ENCODE data around the gene GNG2.

Gene GNG2

GRCh38 chr14:51860164-51860824, at the start of gene GNG2:
Gene GNG2, plus strand, starts transcription at chr14:51860612. Its CDS starts 90,067 bp downstream, at chr14:51950679.
- peak; percentile 71 to 76 for DNase-seq

DNA sequence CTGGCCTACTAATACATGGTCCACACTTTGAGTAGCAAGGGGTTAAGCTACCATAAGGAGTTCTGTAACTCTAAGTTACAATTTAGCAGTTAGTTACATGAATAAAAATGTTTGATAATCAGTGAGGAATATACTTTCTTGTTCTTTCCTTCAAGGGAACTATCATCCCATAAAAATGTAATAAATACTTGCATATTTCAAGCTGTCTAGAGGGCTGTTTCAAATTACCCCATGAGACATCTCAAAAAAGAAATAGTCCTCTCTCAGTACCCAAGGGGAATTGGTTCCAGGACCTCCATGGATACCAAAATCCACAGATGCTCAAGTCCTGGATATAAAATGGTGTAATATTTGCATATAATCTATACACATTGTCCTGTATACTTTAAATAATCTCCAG, 48.7 kb upstream of the GNG2 start:
- no peak for DNase-seq

DNA sequence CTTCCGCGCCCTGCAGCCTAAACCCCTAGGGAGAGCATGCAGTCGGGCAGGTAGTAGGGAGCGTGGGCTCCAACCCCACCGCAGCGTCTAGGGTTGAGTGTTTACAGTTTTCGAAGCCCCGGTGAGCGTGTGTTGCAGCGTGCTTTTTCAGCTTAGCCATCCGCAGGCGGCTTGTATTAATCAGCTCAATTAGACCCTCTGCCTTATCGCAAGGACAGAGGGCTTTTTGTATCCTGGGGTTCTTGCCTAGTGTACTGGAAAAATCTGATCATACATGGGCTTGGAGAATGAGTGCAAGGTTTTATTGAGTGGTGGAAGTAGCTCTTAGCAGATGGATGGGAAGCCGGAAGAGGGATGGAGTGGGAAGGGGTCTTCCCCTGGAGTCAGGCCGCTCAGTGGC, 44.4 kb upstream of the GNG2 start:
- DNase-seq: no peak

DNA sequence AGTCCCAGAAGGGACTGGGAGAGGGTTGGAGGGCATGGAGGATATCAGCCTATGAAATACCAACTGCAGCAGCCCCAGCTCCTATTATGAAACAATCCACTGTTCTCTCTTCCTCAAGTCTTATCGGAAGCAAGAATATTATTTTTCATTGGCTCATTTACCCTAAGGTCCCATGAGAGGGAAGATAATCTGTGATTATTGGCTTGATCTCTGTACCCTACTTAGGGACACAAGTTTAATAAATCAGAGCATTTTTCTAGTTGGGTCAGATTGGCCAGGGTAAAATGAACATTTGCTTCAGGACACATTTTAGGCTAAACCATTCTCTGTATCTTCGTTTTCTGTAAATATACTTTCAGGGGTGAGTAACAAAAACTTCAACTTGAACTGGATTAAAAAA, 43.1 kb upstream of the GNG2 start:
- no peak for DNase-seq

GRCh38 chr14:51818748-51819380, 41.5 kb upstream of the GNG2 start:
- DNase-seq: no peak

DNA sequence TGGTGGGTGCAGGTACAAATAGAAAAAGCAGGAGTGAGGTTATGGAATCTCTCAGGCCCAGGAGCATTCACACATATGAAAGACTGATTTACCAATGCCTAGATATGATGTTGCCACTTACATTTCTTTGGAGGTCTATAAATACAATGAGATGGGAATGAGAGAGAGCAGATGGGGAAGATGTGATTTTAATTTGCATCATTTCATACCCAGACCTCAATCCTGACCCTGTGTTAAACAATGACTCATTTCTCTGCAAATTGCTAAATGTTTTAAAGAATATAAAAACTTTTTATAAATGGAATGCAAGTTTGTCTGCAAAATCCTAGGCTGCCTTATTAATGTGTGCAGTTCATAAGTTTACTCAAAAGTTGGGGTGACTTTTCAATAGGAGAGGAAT, 38.6 kb upstream of the GNG2 start:
- DNase-seq: no peak

DNA sequence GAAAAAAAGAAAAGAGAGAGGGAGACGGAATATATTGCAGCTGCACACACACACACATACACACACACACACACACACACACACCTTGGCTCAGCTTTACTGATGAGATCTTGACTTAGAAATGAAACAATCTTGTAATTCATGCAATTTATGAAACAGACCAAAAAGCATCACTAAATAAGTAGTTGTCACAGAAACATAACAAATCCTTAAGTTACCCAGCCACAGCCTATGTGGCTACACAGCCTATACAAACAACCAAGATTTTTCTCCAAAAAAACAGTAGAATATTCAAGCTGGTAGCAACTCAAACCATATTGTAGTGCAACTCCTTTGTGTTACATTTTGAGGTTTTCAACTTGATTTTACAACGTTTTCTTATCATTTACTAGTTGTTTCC, 37.9 kb upstream of the GNG2 start:
- DNase-seq: no peak

- DNase-seq: no peak
These were observed 36.7 kb upstream of the GNG2 start for GRCh38 chr14:51823706-51824105.

DNA sequence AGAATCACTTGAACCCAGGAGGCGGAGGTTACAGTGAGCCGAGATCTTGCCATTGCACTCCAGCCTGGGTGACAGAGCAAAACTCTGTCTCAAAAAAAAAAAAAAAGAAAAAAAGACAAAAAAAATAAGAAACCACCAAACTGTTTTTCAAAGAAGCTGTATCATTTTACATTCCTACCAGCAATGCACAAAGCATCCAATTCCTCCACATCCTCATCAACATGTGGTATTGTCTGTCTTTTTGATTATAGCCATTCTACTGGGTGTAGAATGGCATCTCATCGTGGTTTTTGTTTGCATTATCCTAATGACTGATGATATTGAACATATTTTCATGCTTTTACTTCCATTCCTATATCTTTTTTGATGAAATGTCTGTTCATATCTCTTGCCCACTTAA, 36.2 kb upstream of the GNG2 start:
- DNase-seq: no peak

- DNase-seq: no peak
These were observed 34.5 kb upstream of the GNG2 start for GRCh38 chr14:51825926-51826325.

- DNase-seq: peak; percentile 69 to 71
These were observed 32.2 kb upstream of the GNG2 start for GRCh38 chr14:51828017-51828797.

DNA sequence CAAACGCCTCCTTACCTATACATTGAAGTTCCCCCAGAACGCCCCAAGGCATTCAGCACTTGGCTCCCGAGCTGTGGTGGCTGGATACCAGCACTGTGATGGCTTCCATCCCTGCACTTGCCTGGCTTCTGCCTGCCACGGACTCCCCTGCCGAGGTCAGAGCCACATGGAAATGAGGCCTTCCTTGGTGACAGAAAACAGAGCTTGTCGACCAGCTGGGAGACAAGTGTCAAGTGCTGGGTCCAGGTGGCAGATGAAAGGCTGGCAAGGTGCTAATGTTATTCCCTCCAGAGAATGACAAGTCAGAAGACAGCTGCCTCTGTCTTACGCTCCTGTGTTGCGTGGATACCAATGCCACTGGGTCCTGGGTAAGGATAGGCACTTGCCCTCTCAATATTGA, 26.2 kb upstream of the GNG2 start:
- no peak for DNase-seq

GRCh38 chr14:51836417-51836816, 24.0 kb upstream of the GNG2 start:
- DNase-seq: no peak

GRCh38 chr14:51844081-51844881, 16.1 kb upstream of the GNG2 start:
- DNase-seq: no peak

- no peak for DNase-seq
These were observed 14.6 kb upstream of the GNG2 start for GRCh38 chr14:51845811-51846210.

- peak; percentile 85 to 89 for DNase-seq
These were observed 13.6 kb upstream of the GNG2 start for GRCh38 chr14:51846631-51847488.

DNA sequence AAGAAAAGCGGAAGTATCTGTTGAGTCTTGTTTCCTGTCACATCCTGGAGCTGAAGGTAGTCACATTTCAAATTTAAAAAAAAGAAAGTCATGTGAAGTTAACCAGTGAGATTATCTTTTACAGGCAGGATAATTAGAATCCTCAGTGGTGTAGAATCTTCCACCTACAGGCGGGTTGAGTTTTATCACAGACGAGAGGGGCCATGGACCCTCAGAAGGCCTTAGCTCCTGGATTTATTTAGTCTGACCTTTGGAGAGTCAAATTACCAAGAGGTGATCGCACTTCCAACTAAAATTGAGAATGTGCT, 13.0 kb upstream of the GNG2 start:
- DNase-seq: no peak

DNA sequence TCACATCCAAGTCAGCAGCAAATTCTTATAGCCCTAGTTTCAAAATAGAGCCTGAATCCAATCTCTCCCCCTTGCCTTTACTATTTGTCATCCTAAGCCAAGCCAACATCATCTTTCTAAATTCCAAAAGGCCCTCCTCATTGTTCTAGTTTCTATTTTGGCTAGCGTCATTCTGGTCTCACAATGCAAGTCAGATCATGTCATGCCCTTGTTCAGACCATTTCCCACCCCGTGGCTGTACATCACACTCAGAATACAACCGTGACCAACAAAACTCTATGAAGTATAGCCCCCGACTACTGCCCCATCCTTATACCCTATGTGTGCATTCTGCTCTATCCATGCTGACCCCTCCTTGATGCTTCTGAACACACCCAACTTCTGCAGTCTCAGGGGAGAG, 12.3 kb upstream of the GNG2 start:
- DNase-seq: no peak

DNA sequence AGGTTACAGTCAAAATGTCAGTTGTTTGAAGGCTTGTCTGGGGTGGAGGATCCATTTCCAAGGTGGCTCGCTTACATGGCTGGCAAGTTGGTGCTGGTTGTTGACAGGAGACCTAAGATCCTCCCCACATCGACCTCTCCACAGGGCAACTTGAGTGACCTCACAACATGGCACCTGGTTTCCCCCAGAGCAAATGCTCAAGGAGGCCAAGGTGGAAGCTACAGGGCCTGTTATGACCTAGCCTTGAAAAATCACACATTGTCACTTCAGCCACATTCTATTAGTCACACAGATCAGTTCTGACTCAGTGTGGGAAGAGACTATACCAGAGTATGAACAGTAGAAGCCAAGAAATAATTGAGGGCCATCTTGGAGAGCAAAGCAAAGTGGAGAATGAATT, 11.3 kb upstream of the GNG2 start:
- peak in 1 of 2 donors; percentile 16 for DNase-seq

DNA sequence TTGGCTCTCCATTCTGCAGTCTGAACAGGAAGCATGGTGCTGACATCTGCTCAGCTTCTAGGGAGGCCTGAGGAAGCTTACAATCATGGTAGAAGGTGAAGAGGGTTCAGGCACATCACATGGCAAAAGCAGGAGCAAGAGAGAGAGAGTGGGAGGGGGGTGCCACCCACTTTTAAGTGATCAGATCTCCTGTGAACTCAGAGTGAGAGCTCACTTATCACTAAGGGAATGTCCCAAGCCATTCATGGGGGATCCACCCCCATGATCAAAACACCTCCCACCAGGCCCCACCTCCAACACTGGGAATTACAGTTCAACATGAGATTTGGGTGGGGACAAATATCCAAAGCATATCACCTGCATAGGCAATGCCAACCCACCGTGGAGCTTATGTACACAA, 9.8 kb upstream of the GNG2 start:
- no peak for DNase-seq

DNA sequence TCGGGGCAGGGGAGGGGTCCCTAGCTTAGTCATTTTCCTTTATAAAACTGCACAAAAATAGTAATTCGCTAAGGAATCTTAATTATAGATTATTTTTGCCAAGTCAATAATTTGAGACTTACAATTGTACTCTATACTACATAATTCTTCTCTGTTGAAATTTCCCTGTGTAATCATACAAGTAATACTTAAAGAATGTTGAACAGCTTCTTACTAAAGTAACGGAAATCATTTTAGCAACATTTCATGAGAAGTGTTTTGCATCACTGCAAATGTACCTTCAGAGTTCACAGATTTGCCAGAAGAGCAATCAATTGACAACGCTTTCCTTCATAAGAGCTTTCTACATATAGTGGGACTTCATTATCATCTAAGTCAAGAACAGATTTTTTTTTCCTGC, 7.9 kb upstream of the GNG2 start:
- DNase-seq: no peak

GRCh38 chr14:51855234-51855633, 5.2 kb upstream of the GNG2 start:
- no peak for DNase-seq
